Measurements from ENCODE around the gene HEPN1. TPM values are rescaled to one million over a fixed set of nuclear protein-coding genes. Genes with fewer than 3 reads are reported as not detected.

Gene HEPN1
- total RNA-seq, 1 donor, result under 0.01 TPM

DNA sequence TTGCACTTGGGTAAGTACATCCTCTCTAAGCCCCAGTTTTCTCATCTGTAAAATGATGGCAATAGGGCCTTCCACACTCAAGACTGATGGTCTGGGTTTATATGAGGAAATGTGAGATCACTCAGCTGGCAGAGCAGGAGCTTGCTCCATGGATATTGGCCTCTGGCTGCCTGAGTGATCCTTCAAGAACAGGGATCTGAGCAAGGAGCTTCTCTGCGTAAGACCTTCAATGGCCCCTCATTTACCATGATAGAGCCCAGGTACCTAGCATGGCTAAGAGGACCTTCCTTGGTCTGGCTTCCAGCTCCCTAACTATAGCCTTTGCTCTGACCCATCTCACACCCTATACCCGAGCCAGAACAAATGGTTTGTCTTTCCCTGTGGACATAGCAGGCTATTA lies 26.9 kb upstream of the HEPN1 start:
- DNase-seq (ENCODE audit: insufficient read length, low spot score, missing footprints), result peak; percentile 44
- Histone ChIP-seq H2AFZ (ENCODE audit: low read length) (no peak overlapping the region), H3K9me3 (ENCODE audit: low read depth, low read length) (no peaks in the 10 kb centered on the region), H3K27ac (ENCODE audit: low read depth, low read length) (no peak overlapping the region), H3K4me2 (ENCODE audit: insufficient read depth, low read length) (no peak overlapping the region), H3K36me3 (ENCODE audit: insufficient read depth, low read length) (no peaks in the 10 kb centered on the region), H3K4me3 (ENCODE audit: insufficient read depth, low read length) (no peak overlapping the region), H3K4me1 (ENCODE audit: insufficient read depth, low read length) (peaks cover 8% of the 10 kb centered on the region), H3K79me2 (ENCODE audit: insufficient read depth, low read length) (no peaks in the 10 kb centered on the region), H4K20me1 (ENCODE audit: insufficient read depth, low read length) (no peaks in the 10 kb centered on the region), H3K27me3 (ENCODE audit: insufficient read depth, low read length) (no peaks in the 10 kb centered on the region)
- no peak for TF ChIP-seq CTCF (IDR thresholded peaks at IDR 0.05; ENCODE audit: extremely low read depth, low read depth, low read length)

- H3K4me3 ChIP-seq (ENCODE audit: insufficient read depth, low read length), result no peak overlapping the region
- H3K79me2 ChIP-seq (ENCODE audit: insufficient read depth, low read length), result no peaks in the 10 kb centered on the region
- no peaks in the 10 kb centered on the region for H3K9me3 ChIP-seq (ENCODE audit: low read depth, low read length)
- no peaks in the 10 kb centered on the region for H4K20me1 ChIP-seq (ENCODE audit: insufficient read depth, low read length)
- TF ChIP-seq CTCF (IDR thresholded peaks at IDR 0.05; ENCODE audit: extremely low read depth, low read depth, low read length), result no peak
- no peaks in the 10 kb centered on the region for H3K27me3 ChIP-seq (ENCODE audit: insufficient read depth, low read length)
- no peak overlapping the region for H2AFZ ChIP-seq (ENCODE audit: low read length)
- no peak overlapping the region for H3K27ac ChIP-seq (ENCODE audit: low read depth, low read length)
- DNase-seq (ENCODE audit: insufficient read length, low spot score, missing footprints), result peak; percentile 37
- H3K4me2 ChIP-seq (ENCODE audit: insufficient read depth, low read length), result no peak overlapping the region
- peaks cover 15% of the 10 kb centered on the region for H3K4me1 ChIP-seq (ENCODE audit: insufficient read depth, low read length)
- no peaks in the 10 kb centered on the region for H3K36me3 ChIP-seq (ENCODE audit: insufficient read depth, low read length)
These were observed 26.1 kb upstream of the HEPN1 start for GRCh38 chr11:124892750-124893454.

GRCh38 chr11:124893781-124894401 lies 25.2 kb upstream of the HEPN1 start:
- Histone ChIP-seq H2AFZ (ENCODE audit: low read length) (no peak overlapping the region), H4K20me1 (ENCODE audit: insufficient read depth, low read length) (no peaks in the 10 kb centered on the region), H3K27ac (ENCODE audit: low read depth, low read length) (no peak overlapping the region), H3K27me3 (ENCODE audit: insufficient read depth, low read length) (no peaks in the 10 kb centered on the region), H3K4me1 (ENCODE audit: insufficient read depth, low read length) (peaks cover 25% of the 10 kb centered on the region), H3K9me3 (ENCODE audit: low read depth, low read length) (no peaks in the 10 kb centered on the region), H3K36me3 (ENCODE audit: insufficient read depth, low read length) (no peaks in the 10 kb centered on the region), H3K79me2 (ENCODE audit: insufficient read depth, low read length) (no peaks in the 10 kb centered on the region), H3K4me2 (ENCODE audit: insufficient read depth, low read length) (no peak overlapping the region), H3K4me3 (ENCODE audit: insufficient read depth, low read length) (no peak overlapping the region)
- DNase-seq (ENCODE audit: insufficient read length, low spot score, missing footprints), result peak; percentile 52
- no peak for TF ChIP-seq CTCF (IDR thresholded peaks at IDR 0.05; ENCODE audit: extremely low read depth, low read depth, low read length)

DNA sequence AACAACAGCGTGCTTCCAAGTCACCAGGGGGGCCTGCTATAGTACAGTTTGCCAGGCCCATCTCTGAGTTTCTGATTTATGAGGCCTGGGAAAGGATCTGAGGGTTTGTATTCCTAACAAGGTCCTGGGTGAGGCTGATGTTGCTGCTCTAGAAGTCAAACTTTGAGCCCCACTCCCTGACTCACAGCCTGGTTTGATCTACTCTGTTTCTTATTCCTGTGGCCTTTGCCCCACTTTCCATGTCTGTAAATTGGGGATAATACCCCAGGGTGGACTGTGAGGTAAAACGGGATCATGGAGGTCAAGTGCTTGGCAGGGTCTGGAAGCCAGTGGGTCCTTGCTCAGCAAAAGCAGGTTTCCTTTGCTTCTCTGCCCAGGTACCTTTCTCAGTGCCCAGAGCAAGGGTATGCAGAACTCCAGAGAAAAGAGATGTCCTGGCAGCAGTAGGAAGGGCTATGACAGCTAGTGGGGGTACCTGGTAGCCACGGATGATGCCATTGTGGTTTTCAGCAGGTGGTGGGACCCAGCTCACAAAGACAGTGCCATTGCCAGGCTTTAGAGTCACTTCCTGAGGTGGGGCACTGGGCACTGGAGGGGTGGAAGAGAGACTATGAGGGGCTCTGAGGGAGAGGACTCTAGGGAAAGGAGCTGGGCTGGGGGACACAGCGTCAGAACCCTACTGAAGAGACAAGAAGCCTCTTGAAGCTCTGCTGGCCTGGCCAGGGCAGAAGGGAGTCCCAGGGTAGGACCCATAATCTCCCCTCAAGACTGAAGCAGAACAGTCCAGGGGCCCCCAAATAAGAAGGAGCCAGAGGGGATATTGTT lies 24.2 kb upstream of the HEPN1 start:
- no peak for TF ChIP-seq CTCF (IDR thresholded peaks at IDR 0.05; ENCODE audit: extremely low read depth, low read depth, low read length)
- Histone ChIP-seq H3K4me1 (ENCODE audit: insufficient read depth, low read length) (peaks cover 35% of the 10 kb centered on the region), H3K36me3 (ENCODE audit: insufficient read depth, low read length) (no peaks in the 10 kb centered on the region), H3K4me3 (ENCODE audit: insufficient read depth, low read length) (no peak overlapping the region), H4K20me1 (ENCODE audit: insufficient read depth, low read length) (no peaks in the 10 kb centered on the region), H3K9me3 (ENCODE audit: low read depth, low read length) (no peaks in the 10 kb centered on the region), H2AFZ (ENCODE audit: low read length) (no peak overlapping the region), H3K4me2 (ENCODE audit: insufficient read depth, low read length) (no peak overlapping the region), H3K27ac (ENCODE audit: low read depth, low read length) (no peak overlapping the region), H3K79me2 (ENCODE audit: insufficient read depth, low read length) (no peaks in the 10 kb centered on the region), H3K27me3 (ENCODE audit: insufficient read depth, low read length) (no peaks in the 10 kb centered on the region)
- peak; percentile 51 for DNase-seq (ENCODE audit: insufficient read length, low spot score, missing footprints)

All from osteoblast (primary cell).